ENCODE measurements around the gene MARK3. TPM values are rescaled to one million over a fixed set of nuclear protein-coding genes. Genes with fewer than 3 reads are reported as not detected.
A peak's percentile ranks its signal among the peaks of the same experiment; 100 is the strongest.

The MARK3 gene
- total and polyA plus RNA-seq, 8 donors, result 52.6 to 157 (median 95.0) TPM

DNA sequence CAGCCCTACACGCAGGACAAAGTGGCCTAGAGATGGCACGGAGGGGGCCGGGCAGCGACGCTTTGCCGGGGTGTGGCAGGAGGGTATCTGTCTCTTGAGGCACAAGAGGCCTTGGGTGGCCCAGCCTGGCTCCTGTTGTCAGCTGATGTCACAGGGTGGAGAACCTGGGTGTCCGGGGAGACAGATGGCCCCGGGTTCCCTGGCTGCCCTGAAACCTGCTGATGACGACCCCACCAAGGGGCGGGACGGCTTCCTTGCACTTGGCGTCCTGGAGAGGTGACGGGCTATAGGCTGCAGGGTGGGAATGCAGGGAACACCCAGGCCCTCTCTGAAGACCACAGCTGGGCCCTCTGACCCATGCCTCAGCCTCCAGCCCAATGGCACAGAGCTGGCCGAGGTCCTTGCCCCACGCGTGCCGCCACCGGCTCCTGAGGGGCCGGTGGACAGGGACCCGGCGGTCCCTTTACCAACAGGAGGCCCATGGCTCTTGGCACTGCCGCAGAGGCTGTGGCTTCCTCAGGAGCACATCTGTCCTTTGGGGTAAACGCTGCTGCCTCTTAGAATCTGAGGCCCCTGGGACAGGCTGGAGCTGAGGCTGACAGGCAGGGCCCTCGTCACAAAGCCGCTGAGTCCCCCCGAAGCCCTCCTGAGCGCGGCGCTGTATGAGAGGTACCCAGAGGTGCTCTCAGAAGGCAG, 160.2 kb downstream of the MARK3 start:
- DNase-seq, result peak in 1 of 2 donors; percentile 18
- Histone ChIP-seq H3K27me3 (peaks cover 0 to 7% (median 0%) of the 10 kb centered on the region in 3 donors), H3K36me3 (no peaks in the 10 kb centered on the region), H3K27ac (peak overlapping the region in 1 of 5 donors; percentile 83), H3K4me1 (peaks cover 59 to 85% (median 66%) of the 10 kb centered on the region in 4 donors), H3K9me3 (no peaks in the 10 kb centered on the region), H3K4me3 (no peak overlapping the region)
- intact Hi-C loops (cut with DNase I; ENCODE audit: low total_unique reads), result loop anchor here (10.0 kb wide), 1 partner anchor 51 kb away; no protein-coding TSS in a partner anchor
- TF ChIP-seq POLR2AphosphoS5 (IDR thresholded peaks at IDR 0.05), result no peak
- WGBS, 5 donors, result 89 to 96% (median 93%) methylated on average over 19 to 29 of the region's 29 CpGs

DNA sequence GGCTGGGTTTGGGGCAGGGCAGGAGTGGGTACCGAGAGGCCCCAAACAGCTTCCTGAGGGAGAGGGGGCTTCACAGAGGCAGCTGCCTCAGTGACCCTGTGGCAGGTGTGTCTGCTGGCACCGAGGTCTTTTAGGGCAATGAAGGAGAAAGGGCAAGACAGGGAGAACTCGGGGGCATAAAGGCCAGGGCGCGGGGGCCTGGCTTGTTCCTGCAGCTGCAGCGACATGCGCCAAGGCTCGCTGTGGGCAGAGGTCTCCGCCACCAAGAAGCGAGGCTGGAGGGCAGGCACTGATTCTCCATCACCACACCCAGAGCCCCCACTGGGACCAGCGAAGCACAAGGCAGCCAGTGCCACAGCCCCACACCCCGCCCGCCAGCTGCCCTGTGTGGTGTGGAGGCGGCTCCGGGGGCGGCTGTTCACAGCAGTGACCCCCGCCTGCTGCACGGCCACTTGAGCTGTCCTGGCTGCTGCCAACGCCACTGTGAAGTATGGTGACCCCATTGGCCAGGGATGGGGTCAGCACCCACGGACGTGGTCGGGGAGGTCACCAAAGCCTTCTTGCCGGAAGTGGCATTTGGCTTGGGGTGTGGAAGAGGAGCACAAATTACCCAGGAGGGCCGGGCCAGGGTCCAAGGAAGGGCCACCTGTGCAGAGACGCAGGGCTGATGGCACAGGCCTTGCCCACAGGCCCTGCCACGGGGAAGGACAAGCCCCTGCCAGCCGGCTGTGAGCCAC, 160.9 kb downstream of the MARK3 start:
- H3K27ac ChIP-seq, result no peak overlapping the region
- H3K36me3 ChIP-seq, result no peaks in the 10 kb centered on the region
- DNase-seq, result peak in 1 of 2 donors; percentile 21
- peaks cover 0 to 7% (median 0%) of the 10 kb centered on the region in 3 donors for H3K27me3 ChIP-seq
- peaks cover 59 to 85% (median 65%) of the 10 kb centered on the region in 4 donors for H3K4me1 ChIP-seq
- intact Hi-C loops (cut with DNase I; ENCODE audit: low total_unique reads), result loop anchor here (2.0 to 10.0 kb wide), 2 partner anchors 27 to 51 kb away; no protein-coding TSS in a partner anchor
- 78 to 84% (median 82%) methylated on average over 7 to 27 of the region's 27 CpGs for WGBS, 5 donors
- H3K4me3 ChIP-seq, result no peak overlapping the region
- no peak for TF ChIP-seq EP300 (IDR thresholded peaks at IDR 0.05)
- no peak for TF ChIP-seq CTCF (IDR thresholded peaks at IDR 0.05)
- no peak for TF ChIP-seq POLR2AphosphoS5 (IDR thresholded peaks at IDR 0.05)
- no peak for TF ChIP-seq POLR2A (IDR thresholded peaks at IDR 0.05)
- no peaks in the 10 kb centered on the region for H3K9me3 ChIP-seq

GRCh38 chr14:103546652-103547454, 161.6 kb downstream of the MARK3 start:
- Histone ChIP-seq H3K27ac (no peak overlapping the region), H3K9me3 (no peaks in the 10 kb centered on the region), H3K36me3 (no peaks in the 10 kb centered on the region), H3K27me3 (peaks cover 0 to 6% (median 0%) of the 10 kb centered on the region in 3 donors), H3K4me1 (peaks cover 53 to 85% (median 62%) of the 10 kb centered on the region in 4 donors), H3K4me3 (no peak overlapping the region)
- WGBS, 5 donors, result 17 to 27% (median 22%) methylated on average over 6 to 21 of the region's 21 CpGs
- peak; percentile 80 to 89 for DNase-seq
- TF ChIP-seq EP300 (IDR thresholded peaks at IDR 0.05) (no peak), CTCF (IDR thresholded peaks at IDR 0.05) (peak in 5 of 7 experiments; percentile 80 to 97 (median 90)), POLR2A (IDR thresholded peaks at IDR 0.05) (no peak), POLR2AphosphoS5 (IDR thresholded peaks at IDR 0.05) (peak in 1 of 3 donors; percentile 71)
- intact Hi-C loops (cut with DNase I; ENCODE audit: low total_unique reads), result loop anchor here (2.0 to 10.0 kb wide), 2 partner anchors 28 to 52 kb away; no protein-coding TSS in a partner anchor

DNA sequence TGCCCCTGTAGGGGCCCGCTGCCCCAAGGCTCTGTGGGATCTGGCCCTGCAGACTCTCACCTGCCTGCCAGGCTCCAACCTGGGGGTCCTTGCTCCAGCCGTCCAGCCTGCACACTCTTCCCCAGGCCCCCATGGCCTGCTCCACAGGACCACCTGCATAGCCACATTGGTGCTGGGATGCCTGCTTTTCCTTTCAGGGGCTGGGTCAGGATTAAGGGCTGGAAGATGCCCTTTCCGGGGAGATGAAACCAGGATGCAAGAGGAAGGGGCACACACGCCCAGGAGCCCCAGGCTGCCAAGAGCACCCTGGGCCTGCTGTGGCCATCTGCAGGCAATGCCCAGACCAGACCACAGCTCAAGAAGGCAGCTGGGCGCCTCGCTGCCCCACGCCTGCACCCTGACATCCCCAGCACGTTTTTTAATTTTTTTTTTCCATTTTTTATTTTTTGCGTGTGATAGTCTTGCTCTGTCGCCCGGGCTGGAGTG, 162.3 kb downstream of the MARK3 start:
- intact Hi-C loops (cut with DNase I; ENCODE audit: low total_unique reads), result loop anchor here (2.0 to 10.0 kb wide), 2 partner anchors 29 to 53 kb away; no protein-coding TSS in a partner anchor
- H3K4me1 ChIP-seq, result peaks cover 48 to 82% (median 61%) of the 10 kb centered on the region in 4 donors
- H3K9me3 ChIP-seq, result no peaks in the 10 kb centered on the region
- H3K27ac ChIP-seq, result no peak overlapping the region
- H3K27me3 ChIP-seq, result no peaks in the 10 kb centered on the region
- H3K36me3 ChIP-seq, result no peaks in the 10 kb centered on the region
- no peak overlapping the region for H3K4me3 ChIP-seq
- peak in 1 of 2 donors; percentile 9 for DNase-seq
- TF ChIP-seq CTCF (IDR thresholded peaks at IDR 0.05), result no peak
- no peak for TF ChIP-seq EP300 (IDR thresholded peaks at IDR 0.05)
- TF ChIP-seq POLR2A (IDR thresholded peaks at IDR 0.05), result no peak
- no peak for TF ChIP-seq POLR2AphosphoS5 (IDR thresholded peaks at IDR 0.05)
- 76 to 90% (median 86%) methylated on average over 10 to 11 of the region's 11 CpGs for WGBS, 5 donors
